ENCODE data around the gene NPHP4. TPM values are rescaled to one million over a fixed set of nuclear protein-coding genes. Genes with fewer than 3 reads are reported as not detected.

Gene NPHP4
- total RNA-seq, 2 experiments from 2014 or later: 6.2 to 7.7 TPM

- POLR2A ChIA-PET: no interaction called here
- H3K27ac Mint-ChIP-seq: no peak overlapping the region
- no peak for ATAC-seq (ENCODE audit: poor library complexity)
- H3K4me1 Mint-ChIP-seq (ENCODE audit: low read depth): peaks cover 6% of the 10 kb centered on the region
- H3K27me3 Mint-ChIP-seq: no peaks in the 10 kb centered on the region
- Histone ChIP-seq H3K36me3 (ENCODE audit: insufficient read depth, low read length) (no peaks in the 10 kb centered on the region), H3K27me3 (ENCODE audit: control insufficient read depth in 1 of 2, insufficient read depth in 2 of 2, low read length in 2 of 2) (no peaks in the 10 kb centered on the region), H3K9me3 (ENCODE audit: control insufficient read depth in 1 of 2, insufficient read depth in 1 of 2, low read length in 2 of 2) (no peaks in the 10 kb centered on the region), H3K27ac (ENCODE audit: low read depth in 1 of 2, low read length in 2 of 2) (no peak overlapping the region), H3K4me1 (ENCODE audit: insufficient read depth, low read length) (peaks cover 4% of the 10 kb centered on the region), H3K4me3 (ENCODE audit: low read length) (no peak overlapping the region)
- H3K36me3 Mint-ChIP-seq (ENCODE audit: low read depth): no peaks in the 10 kb centered on the region
- no peaks in the 10 kb centered on the region for H3K9me3 Mint-ChIP-seq
- no peak overlapping the region for H3K4me3 Mint-ChIP-seq
- CTCF ChIA-PET: no interaction called here
- intact Hi-C loops (cut with DNase I, micrococcal nuclease): loop anchor here (5.0 kb wide), 1 partner anchor 1264 kb away; the partner anchor contains the start of gene AJAP1 (in 2 of the 2)
- TF ChIP-seq, protein P1, sequence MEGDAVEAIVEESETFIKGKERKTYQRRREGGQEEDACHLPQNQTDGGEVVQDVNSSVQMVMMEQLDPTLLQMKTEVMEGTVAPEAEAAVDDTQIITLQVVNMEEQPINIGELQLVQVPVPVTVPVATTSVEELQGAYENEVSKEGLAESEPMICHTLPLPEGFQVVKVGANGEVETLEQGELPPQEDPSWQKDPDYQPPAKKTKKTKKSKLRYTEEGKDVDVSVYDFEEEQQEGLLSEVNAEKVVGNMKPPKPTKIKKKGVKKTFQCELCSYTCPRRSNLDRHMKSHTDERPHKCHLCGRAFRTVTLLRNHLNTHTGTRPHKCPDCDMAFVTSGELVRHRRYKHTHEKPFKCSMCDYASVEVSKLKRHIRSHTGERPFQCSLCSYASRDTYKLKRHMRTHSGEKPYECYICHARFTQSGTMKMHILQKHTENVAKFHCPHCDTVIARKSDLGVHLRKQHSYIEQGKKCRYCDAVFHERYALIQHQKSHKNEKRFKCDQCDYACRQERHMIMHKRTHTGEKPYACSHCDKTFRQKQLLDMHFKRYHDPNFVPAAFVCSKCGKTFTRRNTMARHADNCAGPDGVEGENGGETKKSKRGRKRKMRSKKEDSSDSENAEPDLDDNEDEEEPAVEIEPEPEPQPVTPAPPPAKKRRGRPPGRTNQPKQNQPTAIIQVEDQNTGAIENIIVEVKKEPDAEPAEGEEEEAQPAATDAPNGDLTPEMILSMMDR (IDR thresholded peaks at IDR 0.05): no peak
- DNase-seq: no peak
Observed at GRCh38 chr1:5916572-5917280, 75.5 kb downstream of the NPHP4 start.

GRCh38 chr1:5915587-5916571, 76.3 kb downstream of the NPHP4 start:
- Histone ChIP-seq H3K36me3 (ENCODE audit: insufficient read depth, low read length) (no peaks in the 10 kb centered on the region), H3K4me1 (ENCODE audit: insufficient read depth, low read length) (peaks cover 4% of the 10 kb centered on the region), H3K27ac (ENCODE audit: low read depth in 1 of 2, low read length in 2 of 2) (no peak overlapping the region), H3K4me3 (ENCODE audit: low read length) (no peak overlapping the region), H3K27me3 (ENCODE audit: control insufficient read depth in 1 of 2, insufficient read depth in 2 of 2, low read length in 2 of 2) (no peaks in the 10 kb centered on the region), H3K9me3 (ENCODE audit: control insufficient read depth in 1 of 2, insufficient read depth in 1 of 2, low read length in 2 of 2) (no peaks in the 10 kb centered on the region)
- no peaks in the 10 kb centered on the region for H3K27me3 Mint-ChIP-seq
- H3K27ac Mint-ChIP-seq: no peak overlapping the region
- DNase-seq (peak in 7 of 14 experiments; percentile 7 to 65 (median 39)), ATAC-seq (ENCODE audit: poor library complexity) (peak; percentile 52)
- no peaks in the 10 kb centered on the region for H3K9me3 Mint-ChIP-seq
- H3K4me1 Mint-ChIP-seq (ENCODE audit: low read depth): peaks cover 6% of the 10 kb centered on the region
- H3K36me3 Mint-ChIP-seq (ENCODE audit: low read depth): no peaks in the 10 kb centered on the region
- TF ChIP-seq, protein P1 (IDR thresholded peaks at IDR 0.05): peak; percentile 66
- intact Hi-C loops (cut with DNase I, micrococcal nuclease): loop anchor here (2.0 to 5.0 kb wide), 2 partner anchors 405 to 1264 kb away; partner anchors contain the start of gene AJAP1 (in 2 of the 2)
- ChIA-PET POLR2A (no interaction called here), CTCF (interaction anchor here (0.6 kb wide), 1 partner anchor 240 kb away, joined by 7 read pairs; no protein-coding TSS in a partner anchor)
- no peak overlapping the region for H3K4me3 Mint-ChIP-seq

GRCh38 chr1:5914676-5915365, 77.4 kb downstream of the NPHP4 start:
- TF ChIP-seq, protein P1 (IDR thresholded peaks at IDR 0.05): no peak
- intact Hi-C loops (cut with DNase I, micrococcal nuclease): loop anchor here (2.0 to 5.0 kb wide), 2 partner anchors 404 to 1263 kb away; partner anchors contain the start of gene AJAP1 (in 2 of the 2)
- Histone ChIP-seq H3K36me3 (ENCODE audit: insufficient read depth, low read length) (no peaks in the 10 kb centered on the region), H3K9me3 (ENCODE audit: control insufficient read depth in 1 of 2, insufficient read depth in 1 of 2, low read length in 2 of 2) (no peaks in the 10 kb centered on the region), H3K27ac (ENCODE audit: low read depth in 1 of 2, low read length in 2 of 2) (no peak overlapping the region), H3K27me3 (ENCODE audit: control insufficient read depth in 1 of 2, insufficient read depth in 2 of 2, low read length in 2 of 2) (no peaks in the 10 kb centered on the region), H3K4me3 (ENCODE audit: low read length) (no peak overlapping the region), H3K4me1 (ENCODE audit: insufficient read depth, low read length) (peaks cover 4% of the 10 kb centered on the region)
- H3K36me3 Mint-ChIP-seq (ENCODE audit: low read depth): no peaks in the 10 kb centered on the region
- ATAC-seq (ENCODE audit: poor library complexity) (no peak), DNase-seq (no peak)
- H3K9me3 Mint-ChIP-seq: no peaks in the 10 kb centered on the region
- no peaks in the 10 kb centered on the region for H3K27me3 Mint-ChIP-seq
- CTCF ChIA-PET: interaction anchor here (1.6 kb wide), 1 partner anchor 400 kb away, joined by 5 read pairs; no protein-coding TSS in a partner anchor
- no peak overlapping the region for H3K4me3 Mint-ChIP-seq
- no peak overlapping the region for H3K27ac Mint-ChIP-seq
- POLR2A ChIA-PET: no interaction called here
- H3K4me1 Mint-ChIP-seq (ENCODE audit: low read depth): peaks cover 6% of the 10 kb centered on the region

All from CD4-positive, alpha-beta T cell (primary cell).